NCI-H82 treated with DMSO at 0.1 percent for 48 hours (cell line): ENCODE data around the gene SERPINB1.

Experiments
- DNase-seq: peaks from one replicate; lab custom pipeline; 2025; ENCODE audit not compliant: unreplicated experiment; lab: John Stamatoyannopoulos, UW

Gene SERPINB1

GRCh38 chr6:2795162-2795561, 46.5 kb downstream of the SERPINB1 start:
- no peak for DNase-seq

GRCh38 chr6:2794171-2794730, 47.4 kb downstream of the SERPINB1 start:
- DNase-seq, result no peak

- DNase-seq, result no peak
Measured at GRCh38 chr6:2793534-2794151, 48.0 kb downstream of the SERPINB1 start.

- DNase-seq, result no peak
Measured at GRCh38 chr6:2792330-2793110, 49.1 kb downstream of the SERPINB1 start.

GRCh38 chr6:2791450-2791974, 50.2 kb downstream of the SERPINB1 start:
- DNase-seq, result no peak

- peak; percentile 22 for DNase-seq
Measured at GRCh38 chr6:2790588-2791449, 50.8 kb downstream of the SERPINB1 start.

- DNase-seq, result no peak
Measured at GRCh38 chr6:2786269-2786668, 55.4 kb downstream of the SERPINB1 start.

GRCh38 chr6:2784930-2785329, 56.7 kb downstream of the SERPINB1 start:
- DNase-seq, result no peak

- no peak for DNase-seq
Measured at GRCh38 chr6:2784061-2784460, 57.6 kb downstream of the SERPINB1 start.

- DNase-seq, result no peak
Measured at GRCh38 chr6:2783188-2783963, 58.3 kb downstream of the SERPINB1 start.

GRCh38 chr6:2782825-2783187, 58.9 kb downstream of the SERPINB1 start:
- DNase-seq, result peak; percentile 23

GRCh38 chr6:2782356-2782708, 59.3 kb downstream of the SERPINB1 start:
- no peak for DNase-seq
